Limb (tissue), 2 donors: ENCODE measurements around the gene POLRMT.
A peak's percentile ranks its signal among the peaks of the same experiment; 100 is the strongest.

Experiments used
- DNase-seq, 2 donors: peaks; one replicate each; pipeline ENCODE4 v3.0.0-alpha.2; 2016; ENCODE audit errors: extremely low spot score in 2 of 2

Gene POLRMT

GRCh38 chr19:663682-664117 is 30.4 kb upstream of the POLRMT start:
- no peak for DNase-seq

- peak; percentile 87 to 98 for DNase-seq
Measured at GRCh38 chr19:662962-663681, 29.8 kb upstream of the POLRMT start, which contains the start of gene RNF126. TSS of gene RNF126 (minus strand) at chr19:663214. CDS start at chr19:663121, 93 bp downstream.

GRCh38 chr19:662207-662961 is 29.0 kb upstream of the POLRMT start:
- no peak for DNase-seq

- no peak for DNase-seq
Measured at GRCh38 chr19:661427-662196, 28.3 kb upstream of the POLRMT start.

GRCh38 chr19:660793-661426 is 27.6 kb upstream of the POLRMT start:
- DNase-seq = no peak

GRCh38 chr19:658916-659839 is 25.8 kb upstream of the POLRMT start:
- no peak for DNase-seq

- DNase-seq = no peak
Measured at GRCh38 chr19:658059-658839, 24.9 kb upstream of the POLRMT start.

GRCh38 chr19:657611-658010 is 24.3 kb upstream of the POLRMT start:
- DNase-seq = no peak

- DNase-seq = no peak
Measured at GRCh38 chr19:656751-657559, 23.6 kb upstream of the POLRMT start.

- no peak for DNase-seq
Measured at GRCh38 chr19:655691-656090, 22.4 kb upstream of the POLRMT start.

- DNase-seq = no peak
Measured at GRCh38 chr19:653425-653824, 20.1 kb upstream of the POLRMT start.

- no peak for DNase-seq
Measured at GRCh38 chr19:652467-653389, 19.4 kb upstream of the POLRMT start.

- DNase-seq = no peak
Measured at GRCh38 chr19:651991-652390, 18.7 kb upstream of the POLRMT start.

GRCh38 chr19:651114-651818 is 17.9 kb upstream of the POLRMT start:
- DNase-seq = no peak

GRCh38 chr19:650121-650520 is 16.8 kb upstream of the POLRMT start:
- DNase-seq = no peak

GRCh38 chr19:648904-649801 is 15.8 kb upstream of the POLRMT start:
- DNase-seq = no peak
